ENCODE measurements around the gene PLEKHH3. TPM values are rescaled to one million over a fixed set of nuclear protein-coding genes. Genes with fewer than 3 reads are reported as not detected.

Gene PLEKHH3
- 5.2 and 7.4 TPM in 2 replicates for total RNA-seq

GRCh38 chr17:42676424-42677011 is at the start of gene PLEKHH3:
Gene PLEKHH3, minus strand, starts transcription at chr17:42676994. Its CDS starts 431 bp downstream, at chr17:42676563.

GRCh38 chr17:42681976-42682721 is 5.4 kb upstream of the PLEKHH3 start, which contains the start of gene CNTNAP1:
Gene CNTNAP1, plus strand, starts transcription at chr17:42682531. Its CDS starts 299 bp downstream, at chr17:42682830.

GRCh38 chr17:42659079-42659931 is 17.5 kb downstream of the PLEKHH3 start, which contains the start of gene TUBG2:
Gene TUBG2, plus strand, starts transcription at chr17:42659284. Its CDS starts 220 bp downstream, at chr17:42659504.

Small RNA genes within 50 kb of the gene (small RNA-seq; reads per million reads assigned to genes)
- not detected for gene MIR6780A

Other genes starting within 250 kb of the PLEKHH3 start
- gene ATP6V0A1, start 218.1 kb downstream of the PLEKHH3 start, total RNA-seq, result 32.4 and 38.1 TPM in 2 replicates
- gene NAGLU, start 140.8 kb downstream of the PLEKHH3 start, total RNA-seq, result 18.1 and 23.1 TPM in 2 replicates
- gene HSD17B1, start 124.1 kb downstream of the PLEKHH3 start, total RNA-seq, result 0.53 and 0.57 TPM in 2 replicates
- gene COASY, start 114.8 kb downstream of the PLEKHH3 start, total RNA-seq, result 25.1 and 31.0 TPM in 2 replicates
- 29.7 and 36.4 TPM in 2 replicates for gene MLX, start 109.9 kb downstream of the PLEKHH3 start, total RNA-seq
- gene PSMC3IP, start 99.3 kb downstream of the PLEKHH3 start, total RNA-seq, result 11.0 and 14.5 TPM in 2 replicates
- 37.2 and 42.7 TPM in 2 replicates for gene RETREG3, start 67.6 kb downstream of the PLEKHH3 start, total RNA-seq
- 48.5 and 73.7 TPM in 2 replicates for gene TUBG1, start 67.3 kb downstream of the PLEKHH3 start, total RNA-seq
- gene TUBG2, start 17.7 kb downstream of the PLEKHH3 start, total RNA-seq, result 8.4 and 9.3 TPM in 2 replicates
- gene CCR10, start 4.8 kb upstream of the PLEKHH3 start, total RNA-seq, result 1.1 and 1.9 TPM in 2 replicates
- 29.8 and 35.5 TPM in 2 replicates for gene CNTNAP1, start 5.5 kb upstream of the PLEKHH3 start, total RNA-seq
- gene EZH1, start 68.0 kb upstream of the PLEKHH3 start, total RNA-seq, result 21.3 TPM in 2 replicates
- gene RAMP2, start 84.2 kb upstream of the PLEKHH3 start, total RNA-seq, result 1.5 and 2.4 TPM in 2 replicates
- gene VPS25, start 96.5 kb upstream of the PLEKHH3 start, total RNA-seq, result 36.4 and 45.0 TPM in 2 replicates
- 0.50 and 0.66 TPM in 2 replicates for gene WNK4, start 103.6 kb upstream of the PLEKHH3 start, total RNA-seq
- 46.9 and 52.5 TPM in 2 replicates for gene COA3, start 121.7 kb upstream of the PLEKHH3 start, total RNA-seq
- gene CNTD1, start 121.9 kb upstream of the PLEKHH3 start, total RNA-seq, result not detected in 2 replicates
- gene BECN1, start 147.3 kb upstream of the PLEKHH3 start, total RNA-seq, result 78.8 and 97.5 TPM in 2 replicates
- gene PSME3, start 156.4 kb upstream of the PLEKHH3 start, total RNA-seq, result 172 and 175 TPM in 2 replicates
- gene AOC2, start 167.6 kb upstream of the PLEKHH3 start, total RNA-seq, result 0.65 and 0.80 TPM in 2 replicates
- gene AOC3, start 174.2 kb upstream of the PLEKHH3 start, total RNA-seq, result under 0.01 and 0.07 TPM in 2 replicates
- not detected in 2 replicates for gene G6PC1, start 223.8 kb upstream of the PLEKHH3 start, total RNA-seq